ENCODE measurements around the gene CTCF.
A peak's percentile ranks its signal among the peaks of the same experiment; 100 is the strongest.

The CTCF gene

GRCh38 chr16:67660564-67661028, 98.3 kb downstream of the CTCF start, which contains the start of gene PARD6A:
TSS of gene PARD6A (plus strand) at chr16:67660960. CDS start at chr16:67661039, 79 bp downstream.
- no peak for TF ChIP-seq USF1 (IDR thresholded peaks at IDR 0.05)
- peak; percentile 89 for TF ChIP-seq CEBPB (IDR thresholded peaks at IDR 0.05)
- no peak for TF ChIP-seq EP300 (IDR thresholded peaks at IDR 0.05; ENCODE audit: borderline replicate concordance)
- TF ChIP-seq CREB1 (IDR thresholded peaks at IDR 0.05; ENCODE audit: low read depth): peak; percentile 83
- no peak for TF ChIP-seq TEAD4 (IDR thresholded peaks at IDR 0.05)
- TF ChIP-seq EGR1 (IDR thresholded peaks at IDR 0.05): no peak

- peak; percentile 87 for TF ChIP-seq REST (IDR thresholded peaks at IDR 0.05; ENCODE audit: low read depth)
- no peak for TF ChIP-seq YY1 (IDR thresholded peaks at IDR 0.05; ENCODE audit: low read depth)
Observed at GRCh38 chr16:67661101-67661761, 98.9 kb downstream of the CTCF start.

GRCh38 chr16:67661886-67662652, 99.7 kb downstream of the CTCF start:
- no peak for TF ChIP-seq REST (IDR thresholded peaks at IDR 0.05; ENCODE audit: low read depth)
- TF ChIP-seq EP300 (IDR thresholded peaks at IDR 0.05; ENCODE audit: borderline replicate concordance): no peak
- no peak for TF ChIP-seq USF1 (IDR thresholded peaks at IDR 0.05)
- no peak for TF ChIP-seq EGR1 (IDR thresholded peaks at IDR 0.05)
- no peak for TF ChIP-seq CREB1 (IDR thresholded peaks at IDR 0.05; ENCODE audit: low read depth)
- no peak for TF ChIP-seq NFIC (IDR thresholded peaks at IDR 0.05)
- TF ChIP-seq RAD21 (IDR thresholded peaks at IDR 0.05; ENCODE audit: low read depth): no peak
- TF ChIP-seq FOXM1 (IDR thresholded peaks at IDR 0.05; ENCODE audit: borderline replicate concordance, low read depth): no peak
- TF ChIP-seq MAX (IDR thresholded peaks at IDR 0.05): no peak
- no peak for TF ChIP-seq CEBPB (IDR thresholded peaks at IDR 0.05)
- no peak for TF ChIP-seq YY1 (IDR thresholded peaks at IDR 0.05; ENCODE audit: low read depth)
- no peak for TF ChIP-seq TAF1 (IDR thresholded peaks at IDR 0.05; ENCODE audit: low read depth)
- no peak for TF ChIP-seq TEAD4 (IDR thresholded peaks at IDR 0.05)
- no peak for TF ChIP-seq TCF12 (IDR thresholded peaks at IDR 0.05; ENCODE audit: low read depth)
- no peak for TF ChIP-seq ZBTB7A (IDR thresholded peaks at IDR 0.05; ENCODE audit: low read depth)

GRCh38 chr16:67662653-67663010, 100.3 kb downstream of the CTCF start:
- TF ChIP-seq TCF12 (IDR thresholded peaks at IDR 0.05; ENCODE audit: low read depth) (no peak), TEAD4 (IDR thresholded peaks at IDR 0.05) (no peak), CEBPB (IDR thresholded peaks at IDR 0.05) (no peak), RAD21 (IDR thresholded peaks at IDR 0.05; ENCODE audit: low read depth) (no peak), ZBTB7A (IDR thresholded peaks at IDR 0.05; ENCODE audit: low read depth) (no peak), USF1 (IDR thresholded peaks at IDR 0.05) (no peak), MAX (IDR thresholded peaks at IDR 0.05) (no peak), NFIC (IDR thresholded peaks at IDR 0.05) (no peak), YY1 (IDR thresholded peaks at IDR 0.05; ENCODE audit: low read depth) (no peak), EP300 (IDR thresholded peaks at IDR 0.05; ENCODE audit: borderline replicate concordance) (no peak), FOXM1 (IDR thresholded peaks at IDR 0.05; ENCODE audit: borderline replicate concordance, low read depth) (no peak), EGR1 (IDR thresholded peaks at IDR 0.05) (no peak), CREB1 (IDR thresholded peaks at IDR 0.05; ENCODE audit: low read depth) (no peak)

GRCh38 chr16:67663151-67663876, 101.0 kb downstream of the CTCF start:
- TF ChIP-seq RAD21 (IDR thresholded peaks at IDR 0.05; ENCODE audit: low read depth): peak; percentile 45
- TF ChIP-seq EP300 (IDR thresholded peaks at IDR 0.05; ENCODE audit: borderline replicate concordance): no peak

All from Ishikawa (cell line).